ENCODE data around the gene SGCE.

DNA sequence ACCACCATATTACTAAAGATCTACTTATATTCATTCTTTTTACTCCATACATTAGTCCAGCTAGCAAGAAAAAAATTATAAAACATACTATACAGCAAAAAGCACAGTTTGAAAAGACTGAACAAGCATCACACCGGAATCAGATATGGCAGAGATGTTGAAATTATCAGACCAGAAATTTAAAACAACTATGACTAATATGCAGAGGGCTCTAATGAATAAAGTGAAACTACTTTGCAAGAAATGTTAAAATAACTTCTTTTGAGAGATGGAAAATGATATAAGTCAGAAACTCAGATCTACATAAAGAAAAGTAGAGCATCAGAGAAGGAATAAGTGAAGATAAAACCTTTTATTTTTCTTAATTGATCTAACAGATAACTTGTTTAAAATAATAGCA, 50.9 kb downstream of the SGCE start:
- TF ChIP-seq, protein P1, sequence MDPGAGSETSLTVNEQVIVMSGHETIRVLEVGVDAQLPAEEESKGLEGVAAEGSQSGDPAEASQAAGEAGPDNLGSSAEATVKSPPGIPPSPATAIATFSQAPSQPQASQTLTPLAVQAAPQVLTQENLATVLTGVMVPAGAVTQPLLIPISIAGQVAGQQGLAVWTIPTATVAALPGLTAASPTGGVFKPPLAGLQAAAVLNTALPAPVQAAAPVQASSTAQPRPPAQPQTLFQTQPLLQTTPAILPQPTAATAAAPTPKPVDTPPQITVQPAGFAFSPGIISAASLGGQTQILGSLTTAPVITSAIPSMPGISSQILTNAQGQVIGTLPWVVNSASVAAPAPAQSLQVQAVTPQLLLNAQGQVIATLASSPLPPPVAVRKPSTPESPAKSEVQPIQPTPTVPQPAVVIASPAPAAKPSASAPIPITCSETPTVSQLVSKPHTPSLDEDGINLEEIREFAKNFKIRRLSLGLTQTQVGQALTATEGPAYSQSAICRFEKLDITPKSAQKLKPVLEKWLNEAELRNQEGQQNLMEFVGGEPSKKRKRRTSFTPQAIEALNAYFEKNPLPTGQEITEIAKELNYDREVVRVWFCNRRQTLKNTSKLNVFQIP (CRISPR knock-in tag; IDR thresholded peaks at IDR 0.05; ENCODE audit: borderline replicate concordance, low read depth) = no peak
- TF ChIP-seq TCF4 (CRISPR knock-in tag; IDR thresholded peaks at IDR 0.05; ENCODE audit: borderline replicate concordance) = no peak
- TF ChIP-seq ZFP30 (CRISPR knock-in tag; IDR thresholded peaks at IDR 0.05) = no peak
- no peak for TF ChIP-seq BACH2 (CRISPR knock-in tag; IDR thresholded peaks at IDR 0.05; ENCODE audit: borderline replicate concordance)
- no peak for TF ChIP-seq ARNTL (CRISPR knock-in tag; IDR thresholded peaks at IDR 0.05; ENCODE audit: borderline replicate concordance, low read depth)
- TF ChIP-seq, protein P2, sequence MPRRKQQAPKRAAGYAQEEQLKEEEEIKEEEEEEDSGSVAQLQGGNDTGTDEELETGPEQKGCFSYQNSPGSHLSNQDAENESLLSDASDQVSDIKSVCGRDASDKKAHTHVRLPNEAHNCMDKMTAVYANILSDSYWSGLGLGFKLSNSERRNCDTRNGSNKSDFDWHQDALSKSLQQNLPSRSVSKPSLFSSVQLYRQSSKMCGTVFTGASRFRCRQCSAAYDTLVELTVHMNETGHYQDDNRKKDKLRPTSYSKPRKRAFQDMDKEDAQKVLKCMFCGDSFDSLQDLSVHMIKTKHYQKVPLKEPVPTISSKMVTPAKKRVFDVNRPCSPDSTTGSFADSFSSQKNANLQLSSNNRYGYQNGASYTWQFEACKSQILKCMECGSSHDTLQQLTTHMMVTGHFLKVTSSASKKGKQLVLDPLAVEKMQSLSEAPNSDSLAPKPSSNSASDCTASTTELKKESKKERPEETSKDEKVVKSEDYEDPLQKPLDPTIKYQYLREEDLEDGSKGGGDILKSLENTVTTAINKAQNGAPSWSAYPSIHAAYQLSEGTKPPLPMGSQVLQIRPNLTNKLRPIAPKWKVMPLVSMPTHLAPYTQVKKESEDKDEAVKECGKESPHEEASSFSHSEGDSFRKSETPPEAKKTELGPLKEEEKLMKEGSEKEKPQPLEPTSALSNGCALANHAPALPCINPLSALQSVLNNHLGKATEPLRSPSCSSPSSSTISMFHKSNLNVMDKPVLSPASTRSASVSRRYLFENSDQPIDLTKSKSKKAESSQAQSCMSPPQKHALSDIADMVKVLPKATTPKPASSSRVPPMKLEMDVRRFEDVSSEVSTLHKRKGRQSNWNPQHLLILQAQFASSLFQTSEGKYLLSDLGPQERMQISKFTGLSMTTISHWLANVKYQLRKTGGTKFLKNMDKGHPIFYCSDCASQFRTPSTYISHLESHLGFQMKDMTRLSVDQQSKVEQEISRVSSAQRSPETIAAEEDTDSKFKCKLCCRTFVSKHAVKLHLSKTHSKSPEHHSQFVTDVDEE (CRISPR knock-in tag; IDR thresholded peaks at IDR 0.05) = no peak
- TF ChIP-seq, protein P3, sequence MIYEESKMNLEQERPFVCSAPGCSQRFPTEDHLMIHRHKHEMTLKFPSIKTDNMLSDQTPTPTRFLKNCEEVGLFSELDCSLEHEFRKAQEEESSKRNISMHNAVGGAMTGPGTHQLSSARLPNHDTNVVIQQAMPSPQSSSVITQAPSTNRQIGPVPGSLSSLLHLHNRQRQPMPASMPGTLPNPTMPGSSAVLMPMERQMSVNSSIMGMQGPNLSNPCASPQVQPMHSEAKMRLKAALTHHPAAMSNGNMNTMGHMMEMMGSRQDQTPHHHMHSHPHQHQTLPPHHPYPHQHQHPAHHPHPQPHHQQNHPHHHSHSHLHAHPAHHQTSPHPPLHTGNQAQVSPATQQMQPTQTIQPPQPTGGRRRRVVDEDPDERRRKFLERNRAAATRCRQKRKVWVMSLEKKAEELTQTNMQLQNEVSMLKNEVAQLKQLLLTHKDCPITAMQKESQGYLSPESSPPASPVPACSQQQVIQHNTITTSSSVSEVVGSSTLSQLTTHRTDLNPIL (CRISPR knock-in tag; IDR thresholded peaks at IDR 0.05; ENCODE audit: low read depth) = no peak
- no peak for TF ChIP-seq RARB (CRISPR knock-in tag; IDR thresholded peaks at IDR 0.05)
- no peak for TF ChIP-seq PATZ1 (CRISPR knock-in tag; IDR thresholded peaks at IDR 0.05; ENCODE audit: borderline replicate concordance)
- TF ChIP-seq OSR1 (CRISPR knock-in tag; IDR thresholded peaks at IDR 0.05) = no peak
- TF ChIP-seq TOX (CRISPR knock-in tag; IDR thresholded peaks at IDR 0.05; ENCODE audit: borderline replicate concordance) = no peak
- no peak for TF ChIP-seq PPARA (CRISPR knock-in tag; IDR thresholded peaks at IDR 0.05; ENCODE audit: borderline replicate concordance)
- TF ChIP-seq, protein P4, sequence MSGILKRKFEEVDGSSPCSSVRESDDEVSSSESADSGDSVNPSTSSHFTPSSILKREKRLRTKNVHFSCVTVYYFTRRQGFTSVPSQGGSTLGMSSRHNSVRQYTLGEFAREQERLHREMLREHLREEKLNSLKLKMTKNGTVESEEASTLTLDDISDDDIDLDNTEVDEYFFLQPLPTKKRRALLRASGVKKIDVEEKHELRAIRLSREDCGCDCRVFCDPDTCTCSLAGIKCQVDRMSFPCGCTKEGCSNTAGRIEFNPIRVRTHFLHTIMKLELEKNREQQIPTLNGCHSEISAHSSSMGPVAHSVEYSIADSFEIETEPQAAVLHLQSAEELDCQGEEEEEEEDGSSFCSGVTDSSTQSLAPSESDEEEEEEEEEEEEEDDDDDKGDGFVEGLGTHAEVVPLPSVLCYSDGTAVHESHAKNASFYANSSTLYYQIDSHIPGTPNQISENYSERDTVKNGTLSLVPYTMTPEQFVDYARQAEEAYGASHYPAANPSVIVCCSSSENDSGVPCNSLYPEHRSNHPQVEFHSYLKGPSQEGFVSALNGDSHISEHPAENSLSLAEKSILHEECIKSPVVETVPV (CRISPR knock-in tag; IDR thresholded peaks at IDR 0.05) = no peak
